Activated T-cell treated with anti-CD3 and anti-CD28 coated beads for 4 hours (primary cell): Measurements from ENCODE around the gene PGAM4.
"Not testable (repeated sequence)": the region's sequence is repeated elsewhere in the genome, so short reads cannot be mapped to it uniquely, and the experiment has no call there.

Source experiments
- DNase-seq: peaks from one replicate; pipeline ENCODE4 v3.0.0-alpha.2; 2020

Gene PGAM4

GRCh38 chrX:77924320-77924859 is 45.0 kb downstream of the PGAM4 start:
- no peak for DNase-seq

- no peak for DNase-seq
Observed at GRCh38 chrX:77922787-77923186, 46.7 kb downstream of the PGAM4 start.

- not testable (repeated sequence) for DNase-seq
Observed at GRCh38 chrX:77919370-77919769, 50.1 kb downstream of the PGAM4 start.

GRCh38 chrX:77918568-77918967 is 50.9 kb downstream of the PGAM4 start:
- DNase-seq: no peak
